CD4-positive, CD25-positive, alpha-beta regulatory T cell (primary cell): ENCODE data around the gene LDLRAP1. TPM values are rescaled to one million over a fixed set of nuclear protein-coding genes. Genes with fewer than 3 reads are reported as not detected.

Experiments used
- ATAC-seq, 2 donors: fragments of 150-1000 bp; cut with Tn5 transposase; one replicate each; pipeline ENCODE4 v1.10.0; 2021; ENCODE audit warnings: low read depth in 2 of 2, moderate number of reproducible peaks in 2 of 2, moderate library complexity in 1 of 2
- DNase-seq, 3 donors: peaks; one replicate each; pipeline versions ENCODE4 v3.0.0 to v3.0.0-alpha.2; 2012 to 2022; ENCODE audit warnings: mixed read lengths in 1 of 3
- H3K27ac ChIP-seq: one replicate; pipeline ENCODE4 v1.7.0; 2013; ENCODE audit warnings: mild to moderate bottlenecking, low read length; ENCODE audit not compliant: insufficient read depth, poor library complexity, severe bottlenecking
- H3K27me3 ChIP-seq: one replicate; pipeline ENCODE4 v1.7.0; 2013; ENCODE audit warnings: low read length; ENCODE audit not compliant: control insufficient read depth, insufficient read depth
- H3K36me3 ChIP-seq: one replicate; pipeline ENCODE4 v1.7.0; 2013; ENCODE audit warnings: mild to moderate bottlenecking, low read length, moderate library complexity; ENCODE audit not compliant: control insufficient read depth, insufficient read depth
- H3K4me1 ChIP-seq: 2 replicates; pipeline ENCODE4 v1.7.0; 2013; ENCODE audit warnings: mild to moderate bottlenecking, low read length; ENCODE audit not compliant: insufficient read depth, control insufficient read depth, poor library complexity, severe bottlenecking
- H3K4me3 ChIP-seq: one replicate; pipeline ENCODE4 v1.7.0; 2013; ENCODE audit warnings: low read depth, mild to moderate bottlenecking, low read length, moderate library complexity
- H3K9me3 ChIP-seq, 2 experiments: 1 replicate in 1 of 2; 2 replicates in 1 of 2; pipeline ENCODE4 v1.7.0; 2013; ENCODE audit warnings: low read length in 2 of 2, mild to moderate bottlenecking in 1 of 2, moderate library complexity in 1 of 2; ENCODE audit not compliant: control insufficient read depth in 2 of 2
- H3K27ac Mint-ChIP-seq, 3 donors: one replicate each; pipeline ENCODE4 v1.8.0; 2020 to 2022; ENCODE audit warnings: mild to moderate bottlenecking in 3 of 3, mixed read lengths in 3 of 3, moderate library complexity in 2 of 3
- H3K27me3 Mint-ChIP-seq: one replicate; pipeline ENCODE4 v1.8.0; 2022; ENCODE audit warnings: mild to moderate bottlenecking, mixed read lengths
- H3K36me3 Mint-ChIP-seq: one replicate; pipeline ENCODE4 v1.8.0; 2020; ENCODE audit warnings: mixed read lengths
- H3K4me1 Mint-ChIP-seq, 4 donors: one replicate each; pipeline ENCODE4 v1.8.0; 2020 to 2022; ENCODE audit warnings: mixed read lengths in 4 of 4, mild to moderate bottlenecking in 1 of 4
- H3K4me3 Mint-ChIP-seq, 4 donors: one replicate each; pipeline ENCODE4 v1.8.0; 2020 to 2022; ENCODE audit warnings: mild to moderate bottlenecking in 4 of 4, mixed read lengths in 4 of 4, moderate library complexity in 3 of 4
- H3K9me3 Mint-ChIP-seq, 7 donors: one replicate each; pipeline ENCODE4 v1.8.0; 2020 to 2022; ENCODE audit warnings: mixed read lengths in 7 of 7, mild to moderate bottlenecking in 3 of 7, moderate library complexity in 2 of 7
- polyA plus RNA-seq, 4 donors: library from polyadenylated mRNA; unstranded; fragments of 300-500 nt; fragmentation: Illumina TruSeq; gene quantifications; one replicate each; pipeline ENCODE4 v1.2.3, GENCODE V29; 2021
- total RNA-seq: library from RNA; stranded (reverse); gene quantifications from one replicate; pipeline ENCODE4 v1.2.3, GENCODE V29; 2022

LDLRAP1 gene
- total and polyA plus RNA-seq, 5 donors from 2014 or later, result 98.7 to 326 (median 236) TPM

DNA sequence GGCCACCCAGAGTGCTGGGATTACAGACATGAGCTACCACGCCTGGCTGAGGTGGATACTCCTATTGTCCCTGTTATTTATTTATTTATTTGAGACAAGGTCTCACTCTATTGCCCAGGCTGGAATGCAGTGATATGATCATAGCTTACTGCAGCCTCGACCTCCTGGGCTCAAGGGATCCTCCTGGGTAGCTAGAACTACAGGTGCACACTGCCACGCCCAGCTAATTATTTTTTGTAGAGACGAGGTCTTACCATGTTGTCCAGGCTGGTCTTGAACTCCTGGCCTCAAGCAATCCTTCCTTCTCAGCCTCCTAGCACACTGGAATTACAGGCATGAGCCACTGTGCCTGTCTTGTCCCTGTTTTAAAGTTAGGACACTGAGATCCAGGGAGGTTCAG lies 5.2 kb downstream of the LDLRAP1 start:
- no peak for ATAC-seq
- Histone ChIP-seq H3K4me1 (peaks cover 92% of the 10 kb centered on the region), H3K36me3 (peaks cover 3% of the 10 kb centered on the region), H3K27me3 (no peaks in the 10 kb centered on the region), H3K27ac (peak overlapping the region; percentile 83), H3K4me3 (peak overlapping the region; percentile 72), H3K9me3 (no peaks in the 10 kb centered on the region)
- H3K9me3 Mint-ChIP-seq, result peaks cover 0 to 2% (median 0%) of the 10 kb centered on the region in 7 donors
- peaks cover 13% of the 10 kb centered on the region for H3K36me3 Mint-ChIP-seq
- peak overlapping the region; percentile 24 to 87 (median 80) for H3K4me3 Mint-ChIP-seq
- no peaks in the 10 kb centered on the region for H3K27me3 Mint-ChIP-seq
- no peak for DNase-seq
- peaks cover 13 to 88% (median 61%) of the 10 kb centered on the region in 4 donors for H3K4me1 Mint-ChIP-seq
- peak overlapping the region; percentile 93 to 99 (median 97) for H3K27ac Mint-ChIP-seq

DNA sequence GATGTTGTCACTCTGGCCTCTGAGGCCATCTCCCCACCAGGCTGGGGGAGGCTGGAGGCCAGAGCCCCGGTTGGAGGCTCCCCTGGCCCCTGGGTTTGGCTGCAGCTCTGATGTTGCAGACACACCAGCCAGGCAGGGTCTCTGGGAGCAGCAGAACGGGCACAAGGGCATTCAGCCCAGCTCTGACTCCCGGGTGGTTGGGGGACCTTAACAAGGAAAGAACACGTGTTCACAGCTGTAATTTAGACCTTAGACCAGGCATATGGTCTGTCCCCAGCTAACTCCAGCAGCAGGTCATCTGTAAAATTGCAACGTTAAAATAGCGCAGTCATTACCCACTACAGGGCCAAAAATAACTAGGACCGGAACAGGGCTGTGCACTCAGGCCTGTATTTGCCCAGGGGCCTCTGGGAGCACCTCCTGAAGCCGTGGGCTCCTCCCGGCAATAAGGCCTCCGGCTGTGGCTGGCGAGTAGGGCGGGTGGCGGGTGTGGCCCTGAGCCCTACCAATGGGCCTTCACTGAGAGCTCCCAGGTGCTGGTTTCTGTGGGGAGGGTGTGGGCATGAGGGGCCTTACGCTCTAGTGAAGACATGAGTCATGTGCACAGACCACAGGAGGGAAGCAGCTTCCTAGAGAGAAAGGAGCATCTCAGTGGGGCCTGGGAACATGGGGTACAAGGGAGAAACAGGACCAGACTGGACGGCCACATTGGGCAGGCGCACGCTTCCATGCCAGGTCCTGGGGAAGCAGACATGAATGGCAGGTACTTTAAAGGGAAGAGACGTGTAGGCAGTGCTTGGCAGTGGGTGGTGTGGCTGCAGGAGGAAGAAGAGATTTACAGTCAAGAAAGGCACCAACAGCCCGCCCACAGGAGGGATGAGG lies 6.1 kb downstream of the LDLRAP1 start:
- Histone ChIP-seq H3K36me3 (peaks cover 9% of the 10 kb centered on the region), H3K27ac (peak overlapping the region; percentile 83), H3K4me1 (peaks cover 94% of the 10 kb centered on the region), H3K4me3 (peak overlapping the region; percentile 72), H3K27me3 (no peaks in the 10 kb centered on the region), H3K9me3 (no peaks in the 10 kb centered on the region)
- H3K9me3 Mint-ChIP-seq, result peaks cover 0 to 1% (median 0%) of the 10 kb centered on the region in 7 donors
- peak; percentile 61 to 93 (median 66) for DNase-seq
- peaks cover 13 to 96% (median 61%) of the 10 kb centered on the region in 4 donors for H3K4me1 Mint-ChIP-seq
- ATAC-seq, result peak; percentile 98 to 99
- H3K27me3 Mint-ChIP-seq, result no peaks in the 10 kb centered on the region
- peak overlapping the region; percentile 93 to 99 (median 97) for H3K27ac Mint-ChIP-seq
- H3K4me3 Mint-ChIP-seq, result peak overlapping the region; percentile 24 to 87 (median 80)
- peaks cover 13% of the 10 kb centered on the region for H3K36me3 Mint-ChIP-seq

DNA sequence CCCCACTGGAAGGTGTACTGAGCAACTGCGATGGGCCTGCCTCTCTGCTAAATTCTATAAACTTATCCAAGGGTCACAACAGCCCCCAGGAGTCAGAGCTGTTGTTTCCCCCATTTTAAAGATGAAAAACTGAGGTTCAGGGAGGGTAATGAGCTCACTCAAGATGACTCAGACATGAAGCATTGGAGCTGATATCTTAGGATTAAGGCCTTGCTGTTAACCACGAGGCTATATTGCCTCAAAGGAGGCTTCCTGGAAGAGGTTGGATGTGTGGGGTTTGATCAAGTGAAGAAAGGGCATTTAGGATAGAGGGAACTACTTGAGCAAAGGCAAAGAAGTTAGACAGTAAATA lies 6.7 kb downstream of the LDLRAP1 start:
- Histone ChIP-seq H3K9me3 (no peaks in the 10 kb centered on the region), H3K4me1 (peaks cover 94% of the 10 kb centered on the region), H3K27ac (peak overlapping the region; percentile 83), H3K27me3 (no peaks in the 10 kb centered on the region), H3K4me3 (peak overlapping the region; percentile 42), H3K36me3 (peaks cover 15% of the 10 kb centered on the region)
- ATAC-seq (peak; percentile 5 to 10), DNase-seq (no peak)
- Mint-ChIP-seq H3K4me3 (peak overlapping the region; percentile 70 to 87 (median 80)), H3K27me3 (no peaks in the 10 kb centered on the region), H3K36me3 (peaks cover 13% of the 10 kb centered on the region), H3K9me3 (no peaks in the 10 kb centered on the region), H3K27ac (peak overlapping the region; percentile 93 to 99 (median 97)), H3K4me1 (peaks cover 13 to 96% (median 58%) of the 10 kb centered on the region in 4 donors)

DNA sequence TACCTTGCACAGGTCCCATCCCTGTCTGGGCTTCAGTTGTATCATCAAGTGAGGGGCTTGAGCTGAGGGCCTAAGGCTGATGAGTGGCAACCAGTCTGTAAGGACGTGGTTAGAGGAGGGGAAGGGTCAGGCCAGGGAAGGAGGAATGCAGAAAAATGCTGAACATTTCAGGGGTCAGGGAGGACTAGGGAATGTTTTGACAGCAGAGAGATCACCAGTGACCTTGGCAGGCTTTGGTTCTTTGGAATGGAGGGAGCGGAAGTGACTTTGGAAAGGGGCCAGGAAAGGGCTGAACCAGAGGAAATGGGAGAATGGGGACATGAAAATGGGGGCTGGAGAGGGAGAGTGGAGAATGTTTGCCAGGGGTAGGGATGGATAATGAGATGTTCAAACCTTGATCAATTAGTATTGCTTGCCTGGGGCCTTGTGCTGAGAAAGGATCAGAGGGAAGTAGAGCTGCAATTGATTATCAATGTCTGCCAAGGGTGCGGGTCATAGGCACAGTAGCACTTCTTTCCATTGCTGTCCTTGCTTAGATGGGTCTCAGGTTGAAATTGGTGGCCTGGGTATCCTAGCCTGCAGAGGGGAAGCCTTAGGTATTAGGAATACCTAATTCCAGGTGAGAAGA lies 7.4 kb downstream of the LDLRAP1 start:
- Histone ChIP-seq H3K36me3 (peaks cover 22% of the 10 kb centered on the region), H3K4me3 (peak overlapping the region; percentile 42), H3K4me1 (peaks cover 94% of the 10 kb centered on the region), H3K27me3 (no peaks in the 10 kb centered on the region), H3K9me3 (no peaks in the 10 kb centered on the region), H3K27ac (peak overlapping the region; percentile 83)
- Mint-ChIP-seq H3K36me3 (peaks cover 19% of the 10 kb centered on the region), H3K4me3 (peak overlapping the region; percentile 70 to 87 (median 80)), H3K4me1 (peaks cover 17 to 96% (median 58%) of the 10 kb centered on the region in 4 donors), H3K9me3 (no peaks in the 10 kb centered on the region), H3K27me3 (no peaks in the 10 kb centered on the region), H3K27ac (peak overlapping the region; percentile 93 to 99 (median 97))
- ATAC-seq (no peak), DNase-seq (no peak)

DNA sequence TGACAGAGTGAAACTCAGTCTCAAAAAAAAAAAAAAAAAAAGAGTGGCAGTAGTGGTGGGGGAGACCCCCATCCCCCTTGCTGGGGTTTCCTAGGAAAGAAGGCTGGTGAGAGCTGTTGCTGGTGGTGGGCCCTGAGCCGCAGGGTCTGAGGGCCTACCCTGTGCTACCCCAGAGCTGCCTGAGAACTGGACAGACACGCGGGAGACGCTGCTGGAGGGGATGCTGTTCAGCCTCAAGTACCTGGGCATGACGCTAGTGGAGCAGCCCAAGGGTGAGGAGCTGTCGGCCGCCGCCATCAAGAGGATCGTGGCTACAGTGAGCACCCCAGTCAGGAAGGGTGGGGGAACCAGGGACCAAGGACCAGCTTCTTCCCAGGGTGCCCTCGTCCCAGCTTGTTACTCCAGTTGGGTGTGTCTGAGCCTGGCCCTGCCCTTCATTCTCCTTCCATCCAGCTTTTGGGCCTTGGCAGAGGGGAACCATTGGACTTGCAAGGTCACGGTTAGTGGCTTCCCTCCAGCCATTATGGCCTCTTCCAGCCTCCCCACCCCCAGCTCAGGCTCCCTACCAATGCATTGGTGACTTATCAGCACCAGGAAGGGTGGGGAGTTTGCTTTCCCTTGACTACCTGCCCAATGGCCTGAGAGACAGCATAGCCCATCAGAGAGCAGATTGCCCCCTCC lies 10.5 kb downstream of the LDLRAP1 start:
- peak overlapping the region; percentile 71 for H3K27ac ChIP-seq
- DNase-seq (no peak), ATAC-seq (no peak)
- Mint-ChIP-seq H3K27me3 (no peaks in the 10 kb centered on the region), H3K9me3 (peaks cover 0 to 2% (median 0%) of the 10 kb centered on the region in 7 donors), H3K4me1 (peaks cover 19 to 100% (median 67%) of the 10 kb centered on the region in 4 donors), H3K27ac (peak overlapping the region; percentile 90 to 93 (median 92)), H3K36me3 (peaks cover 30% of the 10 kb centered on the region), H3K4me3 (peak overlapping the region in 2 of 4 donors; percentile 41 to 80)
- no peaks in the 10 kb centered on the region for H3K27me3 ChIP-seq
- no peaks in the 10 kb centered on the region for H3K9me3 ChIP-seq
- H3K4me3 ChIP-seq, result no peak overlapping the region
- peaks cover 41% of the 10 kb centered on the region for H3K36me3 ChIP-seq
- H3K4me1 ChIP-seq, result peaks cover 95% of the 10 kb centered on the region

DNA sequence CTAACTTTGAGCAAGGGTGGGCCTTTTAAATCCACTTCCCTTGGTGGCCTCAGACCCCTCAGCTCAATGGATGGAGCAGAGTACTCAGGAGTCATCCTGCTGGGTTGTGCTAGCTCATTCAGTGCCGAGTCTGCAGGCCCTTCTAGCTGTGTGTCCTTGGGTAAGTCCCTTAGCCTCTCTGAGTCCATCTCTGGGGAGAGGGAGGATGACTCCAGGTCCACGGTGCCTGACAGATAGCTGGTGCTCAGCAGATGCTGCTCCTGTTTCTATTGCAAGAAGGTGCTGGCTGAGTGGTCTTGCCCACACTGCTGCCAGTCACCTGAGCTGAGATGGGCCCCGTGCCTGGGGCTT lies 11.0 kb downstream of the LDLRAP1 start:
- Histone ChIP-seq H3K27me3 (no peaks in the 10 kb centered on the region), H3K36me3 (peaks cover 46% of the 10 kb centered on the region), H3K4me1 (peaks cover 95% of the 10 kb centered on the region), H3K27ac (peak overlapping the region; percentile 71), H3K9me3 (no peaks in the 10 kb centered on the region), H3K4me3 (no peak overlapping the region)
- H3K4me1 Mint-ChIP-seq, result peaks cover 19 to 100% (median 67%) of the 10 kb centered on the region in 4 donors
- no peaks in the 10 kb centered on the region for H3K27me3 Mint-ChIP-seq
- peak overlapping the region; percentile 90 to 93 (median 92) for H3K27ac Mint-ChIP-seq
- DNase-seq (no peak), ATAC-seq (no peak)
- H3K4me3 Mint-ChIP-seq, result peak overlapping the region in 2 of 4 donors; percentile 41 to 80
- H3K9me3 Mint-ChIP-seq, result peaks cover 0 to 2% (median 0%) of the 10 kb centered on the region in 7 donors
- peaks cover 30% of the 10 kb centered on the region for H3K36me3 Mint-ChIP-seq

DNA sequence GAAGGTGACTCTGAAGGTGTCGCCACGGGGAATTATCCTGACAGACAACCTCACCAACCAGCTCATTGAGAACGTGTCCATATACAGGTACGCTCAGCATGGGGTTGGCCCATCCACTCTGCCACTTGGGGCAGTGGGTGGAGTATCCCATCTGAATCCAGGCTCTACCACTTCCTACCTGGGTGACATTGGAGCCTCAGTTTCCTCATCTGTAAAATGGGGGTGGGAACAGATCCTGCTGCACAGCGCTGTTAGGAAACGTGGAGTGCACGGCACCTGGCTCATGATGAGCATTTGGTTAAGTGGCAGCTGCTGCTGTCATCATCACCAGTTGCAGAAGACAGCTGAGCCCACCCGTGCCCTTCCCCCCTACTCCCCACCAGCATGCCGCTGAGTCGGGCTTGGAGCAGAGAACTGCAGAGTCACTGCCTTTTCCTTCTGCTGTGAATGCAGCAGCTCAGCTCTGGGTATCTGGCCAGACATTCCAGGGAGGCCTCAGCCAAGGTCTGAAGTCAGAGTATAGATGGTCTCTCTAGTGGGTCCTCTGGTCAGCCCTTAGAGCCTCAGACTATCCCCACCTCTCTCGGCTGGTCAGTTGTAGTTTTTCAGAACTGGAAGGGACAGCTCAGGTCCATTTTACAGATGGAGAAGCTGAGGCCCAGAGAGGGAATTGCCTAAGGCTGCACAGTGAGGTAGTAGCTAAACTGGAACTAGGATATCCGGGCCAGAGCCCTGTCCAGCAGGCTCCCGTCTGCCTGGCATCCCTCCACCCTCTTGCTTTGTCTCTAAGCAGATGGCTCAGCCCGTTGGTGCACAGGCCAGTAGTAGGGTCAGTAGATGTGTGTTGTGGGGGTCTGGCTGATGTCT lies 11.7 kb downstream of the LDLRAP1 start:
- ATAC-seq (no peak), DNase-seq (no peak)
- H3K36me3 Mint-ChIP-seq, result peaks cover 30% of the 10 kb centered on the region
- H3K27me3 Mint-ChIP-seq, result no peaks in the 10 kb centered on the region
- peaks cover 16 to 100% (median 63%) of the 10 kb centered on the region in 4 donors for H3K4me1 Mint-ChIP-seq
- no peak overlapping the region for H3K4me3 ChIP-seq
- peak overlapping the region; percentile 71 for H3K27ac ChIP-seq
- H3K9me3 Mint-ChIP-seq, result peaks cover 0 to 2% (median 0%) of the 10 kb centered on the region in 7 donors
- H3K4me3 Mint-ChIP-seq, result peak overlapping the region; percentile 31 to 80 (median 57)
- peaks cover 51% of the 10 kb centered on the region for H3K36me3 ChIP-seq
- peaks cover 95% of the 10 kb centered on the region for H3K4me1 ChIP-seq
- H3K27ac Mint-ChIP-seq, result peak overlapping the region; percentile 92 to 94 (median 93)
- no peaks in the 10 kb centered on the region for H3K9me3 ChIP-seq
- H3K27me3 ChIP-seq, result no peaks in the 10 kb centered on the region
